ENCODE measurements around the gene RASD1. TPM values are rescaled to one million over a fixed set of nuclear protein-coding genes. Genes with fewer than 3 reads are reported as not detected.

RASD1 gene
- total RNA-seq, 1 experiment from 2014 or later, result 5.7 TPM

GRCh38 chr17:17484451-17484899 lies 11.7 kb downstream of the RASD1 start:
- H3K27me3 Mint-ChIP-seq (ENCODE audit: low read depth), result no peaks in the 10 kb centered on the region; the same call in 1 of the 2 replicates
- Histone ChIP-seq H3K4ac (ENCODE audit: low read depth, low read length) (no peak overlapping the region), H2BK20ac (ENCODE audit: low read depth, low read length, poor library complexity, severe bottlenecking) (no peak overlapping the region), H3K9ac (ENCODE audit: extremely low read depth, insufficient read length, low read length) (no peak overlapping the region), H2BK15ac (ENCODE audit: low read depth, low read length) (no peak overlapping the region), H3K4me1 (ENCODE audit: insufficient read depth, low read length) (no peaks in the 10 kb centered on the region), H4K91ac (ENCODE audit: insufficient read length, low read depth, low read length) (no peak overlapping the region), H2BK12ac (ENCODE audit: insufficient read length, low read depth, low read length) (no peak overlapping the region), H3T11ph (ENCODE audit: low read length) (no peak overlapping the region), H4K20me1 (ENCODE audit: control insufficient read depth, insufficient read depth, insufficient read length) (no peaks in the 10 kb centered on the region), H4K8ac (replicated peaks; ENCODE audit: insufficient read length, low read depth, low read length) (no peak overlapping the region), H3K27ac (ENCODE audit: insufficient read length, low read depth, low read length) (no peak overlapping the region), H3K18ac (ENCODE audit: insufficient read length, low read depth, low read length) (no peak overlapping the region), H2BK120ac (ENCODE audit: low read depth, low read length, poor library complexity, severe bottlenecking) (no peak overlapping the region), H3K79me2 (ENCODE audit: insufficient read depth, low read length) (peaks cover 4% of the 10 kb centered on the region), H4K5ac (ENCODE audit: insufficient read length, low read depth, low read length) (no peak overlapping the region), H3K79me1 (ENCODE audit: insufficient read depth, low read depth, low read length, poor library complexity, severe bottlenecking) (peaks cover 5% of the 10 kb centered on the region), H3K23ac (ENCODE audit: insufficient read length, low read depth, low read length) (no peak overlapping the region), H3K9me3 (ENCODE audit: control insufficient read depth, low read depth, low read length) (no peaks in the 10 kb centered on the region), H2BK5ac (ENCODE audit: insufficient read length, low read length) (no peak overlapping the region), H3K56ac (ENCODE audit: insufficient read length, low read depth, low read length) (no peak overlapping the region), H3K27me3 (ENCODE audit: insufficient read depth, low read length) (no peaks in the 10 kb centered on the region), H3K4me2 (ENCODE audit: insufficient read depth, insufficient read length, low read length) (no peak overlapping the region), H3K23me2 (ENCODE audit: insufficient read length, low read depth, low read length, poor library complexity, severe bottlenecking) (no peaks in the 10 kb centered on the region), H2AFZ (ENCODE audit: low read length) (no peak overlapping the region), H2AK5ac (ENCODE audit: insufficient read length, low read length) (no peak overlapping the region), H3K14ac (ENCODE audit: insufficient read depth, low read length) (no peak overlapping the region)
- no peak overlapping the region for H3K4me3 Mint-ChIP-seq
- DNase-seq, result no peak
- TF ChIP-seq CTCF (conservative IDR thresholded peaks at IDR 0.05), result no peak
- H3K27ac Mint-ChIP-seq, result peak overlapping the region in 1 of 3 experiments; percentile 20; a peak in 1 of 7 replicates
- peaks cover 22 to 49% (median 41%) of the 10 kb centered on the region in 3 experiments for H3K36me3 Mint-ChIP-seq (ENCODE audit: insufficient read depth in 1 of 3, low read depth in 3 of 3)
- WGBS (ENCODE audit: extremely low coverage, insufficient read length, low lambda C conversion rate), result no CpG with 5 or more reads among the region's 12 CpGs
- peaks cover 0 to 3% of the 10 kb centered on the region in 2 experiments; a peak in 1 of 4 replicates for H3K4me1 Mint-ChIP-seq
- H3K9me3 Mint-ChIP-seq, result peaks cover 0 to 7% of the 10 kb centered on the region in 2 experiments; a peak in 2 of 5 replicates
